Endothelial cell of umbilical vein (primary cell): ENCODE results near the gene AGPAT2. TPM values are rescaled to one million over a fixed set of nuclear protein-coding genes. Genes with fewer than 3 reads are reported as not detected.
A peak's percentile ranks its signal among the peaks of the same experiment; 100 is the strongest.

ENCODE experiments used
- BruUV-seq: library from RNA; stranded (reverse); fragments of 400-500 nt; replicated peaks from 2 replicates; lab custom pipeline; 2021; lab: Mats Ljungman, UMichigan
- CTCF ChIA-PET: fragments of 300-600, 350-600 bp; sonication (Branson Sonifier 250); formaldehyde crosslinking; loops from one replicate; lab custom pipeline; 2021; ENCODE audit warnings: antibody characterized with exemption, inconsistent platforms; lab: Charles Lee
- POLR2A ChIA-PET: fragments of 300-600, 350-600 bp; sonication (Branson Sonifier 250); formaldehyde crosslinking; loops from one replicate; lab custom pipeline; 2021; ENCODE audit warnings: antibody characterized with exemption, inconsistent platforms; lab: Charles Lee
- DNase-seq: peaks from one replicate; pipeline ENCODE4 v3.0.0-alpha.2; 2011; ENCODE audit warnings: low read depth, low spot score
- FAIRE-seq: peaks from 2 replicates; lab custom pipeline; 2011; peaks lifted over from hg19 to GRCh38; lab: Jason Lieb, UNC
- H2AFZ ChIP-seq: 2 replicates; pipeline ENCODE4 v1.6.0; 2012; ENCODE audit warnings: low read depth, low read length, control low read depth, inconsistent platforms
- H3K27ac ChIP-seq: 2 replicates; pipeline ENCODE4 v1.5.1; 2011; ENCODE audit warnings: low read depth, mild to moderate bottlenecking, control low read depth, low read length, moderate library complexity; ENCODE audit not compliant: insufficient read depth
- H3K27me3 ChIP-seq, 2 experiments: 2 replicates each; pipeline versions ENCODE4 v1.6.0 to v1.6.1; 2011; ENCODE audit warnings: low read length in 2 of 2, mixed read lengths in 1 of 2; ENCODE audit not compliant: control insufficient read depth in 2 of 2, insufficient read depth in 2 of 2
- H3K36me3 ChIP-seq, 2 experiments: 2 replicates in 1 of 2; 3 replicates in 1 of 2; pipeline ENCODE4 v1.5.1; 2011; ENCODE audit warnings: low read length in 2 of 2, mild to moderate bottlenecking in 1 of 2, moderate library complexity in 1 of 2; ENCODE audit not compliant: control insufficient read depth in 2 of 2, insufficient read depth in 2 of 2; ENCODE audit errors: extremely low read depth in 1 of 2
- H3K4me1 ChIP-seq: 3 replicates; pipeline ENCODE4 v1.5.1; 2011; ENCODE audit warnings: mild to moderate bottlenecking, low read length; ENCODE audit not compliant: control insufficient read depth, insufficient read depth; ENCODE audit errors: extremely low read depth
- H3K4me2 ChIP-seq: 2 replicates; pipeline ENCODE4 v1.6.1; 2011; ENCODE audit warnings: low read length, control low read depth, mixed read lengths; ENCODE audit not compliant: insufficient read depth
- H3K4me3 ChIP-seq, 3 experiments: fragments of 200-600 bp in 1 of 3; sonication (generic), shearing (Covaris generic) in 1 of 3; replicated peaks in 1 of 3; 2 replicates each; pipeline ENCODE4 v1.5.1; 2011 to 2016; ENCODE audit warnings: control low read depth in 3 of 3, low read length in 3 of 3, mild to moderate bottlenecking in 2 of 3, inconsistent platforms in 1 of 3, low read depth in 1 of 3, moderate library complexity in 1 of 3; ENCODE audit not compliant: insufficient read depth in 1 of 3
- H3K79me2 ChIP-seq: 2 replicates; pipeline ENCODE4 v1.6.0; 2012; ENCODE audit warnings: low read length, inconsistent platforms; ENCODE audit not compliant: control insufficient read depth, insufficient read depth
- H3K9ac ChIP-seq: replicated peaks from 2 replicates; pipeline ENCODE3; 2011; ENCODE audit warnings: low read length, control low read depth; ENCODE audit not compliant: insufficient read depth; ENCODE audit errors: extremely low read depth
- H3K9me1 ChIP-seq: replicated peaks from 3 replicates; pipeline ENCODE4 v1.6.0; 2011; ENCODE audit warnings: mild to moderate bottlenecking, low read length; ENCODE audit not compliant: control insufficient read depth, insufficient read depth; ENCODE audit errors: extremely low read depth
- H3K9me3 ChIP-seq: replicated peaks from 2 replicates; pipeline ENCODE4 v1.5.1; 2012; ENCODE audit warnings: low read length, inconsistent platforms; ENCODE audit not compliant: control insufficient read depth, insufficient read depth
- H4K20me1 ChIP-seq: replicated peaks from 2 replicates; pipeline ENCODE3; 2011; ENCODE audit warnings: mild to moderate bottlenecking, low read length; ENCODE audit not compliant: control insufficient read depth, insufficient read depth; ENCODE audit errors: extremely low read depth
- EZH2 ChIP-seq: IDR thresholded peaks from 2 replicates; pipeline ENCODE4 v1.6.1; 2012; ENCODE audit warnings: borderline replicate concordance, low read depth, mild to moderate bottlenecking, moderate library complexity, low read length, inconsistent platforms; ENCODE audit not compliant: severe bottlenecking
- GATA2 ChIP-seq: IDR thresholded peaks from 2 replicates; pipeline ENCODE4 v1.7.0; 2011; ENCODE audit warnings: low read depth, mild to moderate bottlenecking, moderate library complexity, mixed read lengths, low read length; ENCODE audit not compliant: insufficient read length, insufficient read depth
- JUN ChIP-seq: IDR thresholded peaks from 2 replicates; pipeline ENCODE4 v1.6.1; 2011; ENCODE audit warnings: borderline replicate concordance, low read depth; ENCODE audit not compliant: insufficient read length, insufficient read depth
- MYC ChIP-seq: IDR thresholded peaks from one replicate; pipeline ENCODE4 v1.6.1; 2011; ENCODE audit warnings: mild to moderate bottlenecking, low read depth, low read length
- POLR2A ChIP-seq: IDR thresholded peaks from 2 replicates; pipeline ENCODE4 v1.6.1; 2012; ENCODE audit warnings: low read depth, mild to moderate bottlenecking, control low read depth, low read length
- POLR2AphosphoS5 ChIP-seq: IDR thresholded peaks from 2 replicates; pipeline ENCODE4 v1.6.1; 2012; ENCODE audit warnings: low read depth, mild to moderate bottlenecking, control low read depth, low read length, moderate library complexity; ENCODE audit not compliant: insufficient read depth
- dilution Hi-C: fragments of 300-500 bp; cut with MboI; formaldehyde crosslinking; loops from one replicate; pipeline ENCODE4 v1.15.0; 2019; ENCODE audit warnings: low sequenced_read_pairs; ENCODE audit not compliant: extremely low pct_ligation_motif_present
- intact Hi-C: fragments of 100-400 bp; cut with micrococcal nuclease; formaldehyde crosslinking; loops from one replicate; pipeline ENCODE4 v1.10.0; 2022
- polyA plus RNA-seq, 4 experiments: library from polyadenylated mRNA; depleted of rRNA in 3 of 4; stranded (reverse) in 3 of 4; unstranded in 1 of 4; fragments of >200 nt; gene quantifications; 2 replicates each; pipeline versions ENCODE4 v1.2.1 to v1.2.3, GENCODE V29; 2011 to 2012; ENCODE audit warnings: missing spikeins in 1 of 4
- total RNA-seq: library from RNA; stranded (reverse); gene quantifications from 2 replicates; pipeline ENCODE4 v1.2.3, GENCODE V29; 2021

The AGPAT2 gene
- total and polyA plus RNA-seq, 2 donors (not counting 3 experiments of a cell fraction or from before 2014, with no cell fraction given) = 45.5 to 55.3 TPM

DNA sequence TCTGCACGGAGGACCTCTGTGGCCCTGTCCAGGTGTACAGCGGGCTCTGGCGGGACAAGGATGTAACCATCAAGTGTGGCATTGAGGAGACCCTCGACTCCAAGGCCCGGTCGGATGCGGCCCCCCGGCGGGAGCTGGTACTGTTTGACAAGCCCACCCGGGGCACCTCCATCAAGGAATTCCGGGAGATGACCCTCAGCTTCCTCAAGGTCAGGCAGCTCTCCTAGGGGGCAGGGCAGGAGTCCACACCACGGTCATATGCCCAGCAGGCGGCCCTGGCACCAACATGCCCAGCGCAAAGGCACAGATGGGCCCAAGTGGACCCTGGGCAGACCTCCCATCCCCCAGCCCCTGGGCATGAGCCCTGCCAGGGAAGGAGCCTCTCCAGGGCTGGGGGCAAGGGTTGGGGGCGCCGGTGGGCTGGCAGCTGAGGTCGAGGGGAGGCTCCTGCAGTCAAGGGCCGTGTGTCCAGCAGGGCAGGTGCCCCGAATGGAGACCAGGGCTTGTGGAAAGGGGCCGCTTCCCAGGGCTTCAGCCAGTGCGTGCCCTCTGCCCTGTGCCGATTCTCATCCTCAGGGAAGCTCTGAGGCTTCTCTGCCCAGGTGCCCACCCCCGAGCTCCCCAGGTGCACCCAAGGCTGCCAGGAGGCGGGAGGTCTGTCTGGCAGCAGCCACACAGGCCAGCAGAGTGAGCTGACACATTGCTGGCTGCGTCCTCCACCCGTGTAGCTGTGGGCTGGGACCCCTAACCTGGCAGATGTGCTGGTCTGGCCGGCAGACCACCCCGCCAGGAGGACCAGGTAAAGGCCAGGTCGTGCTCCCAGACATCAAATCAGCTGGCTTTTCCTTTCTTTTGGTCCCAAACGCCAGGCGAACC, 35.1 kb upstream of the AGPAT2 start:
- dilution Hi-C loops (no loop called here), intact Hi-C loops (no loop called here)
- H3K4me2 ChIP-seq = no peak overlapping the region
- TF ChIP-seq JUN (no peak), POLR2AphosphoS5 (peak; percentile 53), MYC (no peak), GATA2 (no peak), POLR2A (peak; percentile 35), EZH2 (no peak)
- peaks cover 65% of the 10 kb centered on the region for H3K4me1 ChIP-seq
- no peak overlapping the region for H2AFZ ChIP-seq
- H3K27me3 ChIP-seq = no peaks in the 10 kb centered on the region
- BruUV-seq = no TSS peak
- FAIRE-seq = no peak
- no peaks in the 10 kb centered on the region for H3K9me1 ChIP-seq
- H4K20me1 ChIP-seq = no peaks in the 10 kb centered on the region
- peaks cover 12 to 41% of the 10 kb centered on the region in 2 experiments for H3K36me3 ChIP-seq
- H3K4me3 ChIP-seq = no peak overlapping the region
- peak overlapping the region; percentile 3 for H3K27ac ChIP-seq
- peak; percentile 16 for DNase-seq
- H3K9ac ChIP-seq = no peak overlapping the region
- CTCF ChIA-PET = interaction anchor here (1.1 kb wide), 1 partner anchor 9 kb away, joined by 3 read pairs; no protein-coding TSS in a partner anchor
- peaks cover 75% of the 10 kb centered on the region for H3K79me2 ChIP-seq
- POLR2A ChIA-PET = interaction anchor here (1.0 to 1.6 kb wide), 2 partner anchors 9 to 48 kb away, joined by 3 to 9 read pairs; no protein-coding TSS in a partner anchor
- no peaks in the 10 kb centered on the region for H3K9me3 ChIP-seq
